SH-SY5Y (cell line): Measurements from ENCODE around the gene SOAT1.

Experiments used
- GATA2 ChIP-seq: IDR thresholded peaks from 2 replicates; pipeline ENCODE4 v1.6.1; 2011; ENCODE audit warnings: mild to moderate bottlenecking, low read depth, low read length
- GATA3 ChIP-seq: IDR thresholded peaks from 2 replicates; pipeline ENCODE4 v1.6.1; 2011; ENCODE audit warnings: low read depth, mild to moderate bottlenecking, low read length, moderate library complexity

GRCh38 chr1:179352236-179352635, 58.6 kb downstream of the SOAT1 start:
- TF ChIP-seq GATA3, result no peak
- TF ChIP-seq GATA2, result no peak
